Measurements from ENCODE around the gene EXO5.

DNA sequence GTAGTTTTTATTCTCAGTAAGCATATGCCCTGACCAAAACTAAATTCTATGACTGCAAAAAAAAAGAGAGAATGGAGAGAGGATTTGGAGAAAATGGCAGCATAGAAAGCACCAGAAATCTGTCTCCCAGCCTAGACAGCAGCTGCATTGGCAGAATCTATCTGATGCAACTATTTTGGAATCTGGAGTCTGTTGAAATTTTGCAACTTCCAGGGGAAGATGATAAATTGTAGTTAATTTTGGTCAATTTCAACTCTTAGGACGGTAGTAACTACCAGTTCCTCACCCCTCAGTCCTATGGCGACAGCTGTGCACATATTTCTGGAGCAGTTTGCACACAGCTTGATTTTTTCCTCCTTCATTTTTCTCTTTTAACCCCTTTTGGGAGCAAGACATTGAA, 10.9 kb downstream of the EXO5 start:
- no peak for TF ChIP-seq RAD21 (IDR thresholded peaks at IDR 0.05 in 1 of 2, conservative IDR thresholded peaks at IDR 0.05 in 1 of 2; ENCODE audit: low read depth in 2 of 2, low read length in 2 of 2)
- TF ChIP-seq, protein P1, sequence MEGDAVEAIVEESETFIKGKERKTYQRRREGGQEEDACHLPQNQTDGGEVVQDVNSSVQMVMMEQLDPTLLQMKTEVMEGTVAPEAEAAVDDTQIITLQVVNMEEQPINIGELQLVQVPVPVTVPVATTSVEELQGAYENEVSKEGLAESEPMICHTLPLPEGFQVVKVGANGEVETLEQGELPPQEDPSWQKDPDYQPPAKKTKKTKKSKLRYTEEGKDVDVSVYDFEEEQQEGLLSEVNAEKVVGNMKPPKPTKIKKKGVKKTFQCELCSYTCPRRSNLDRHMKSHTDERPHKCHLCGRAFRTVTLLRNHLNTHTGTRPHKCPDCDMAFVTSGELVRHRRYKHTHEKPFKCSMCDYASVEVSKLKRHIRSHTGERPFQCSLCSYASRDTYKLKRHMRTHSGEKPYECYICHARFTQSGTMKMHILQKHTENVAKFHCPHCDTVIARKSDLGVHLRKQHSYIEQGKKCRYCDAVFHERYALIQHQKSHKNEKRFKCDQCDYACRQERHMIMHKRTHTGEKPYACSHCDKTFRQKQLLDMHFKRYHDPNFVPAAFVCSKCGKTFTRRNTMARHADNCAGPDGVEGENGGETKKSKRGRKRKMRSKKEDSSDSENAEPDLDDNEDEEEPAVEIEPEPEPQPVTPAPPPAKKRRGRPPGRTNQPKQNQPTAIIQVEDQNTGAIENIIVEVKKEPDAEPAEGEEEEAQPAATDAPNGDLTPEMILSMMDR (IDR thresholded peaks at IDR 0.05; ENCODE audit: control extremely low read depth in 1 of 3, insufficient read depth in 1 of 3, low read depth in 1 of 3, low read length in 3 of 3), result no peak
- no peak for TF ChIP-seq EP300 (IDR thresholded peaks at IDR 0.05; ENCODE audit: borderline replicate concordance in 1 of 2, low read depth in 2 of 2, low read length in 2 of 2)
- TF ChIP-seq CREB1 (IDR thresholded peaks at IDR 0.05), result no peak
